ENCODE measurements around the gene SLC14A1.

The SLC14A1 gene

DNA sequence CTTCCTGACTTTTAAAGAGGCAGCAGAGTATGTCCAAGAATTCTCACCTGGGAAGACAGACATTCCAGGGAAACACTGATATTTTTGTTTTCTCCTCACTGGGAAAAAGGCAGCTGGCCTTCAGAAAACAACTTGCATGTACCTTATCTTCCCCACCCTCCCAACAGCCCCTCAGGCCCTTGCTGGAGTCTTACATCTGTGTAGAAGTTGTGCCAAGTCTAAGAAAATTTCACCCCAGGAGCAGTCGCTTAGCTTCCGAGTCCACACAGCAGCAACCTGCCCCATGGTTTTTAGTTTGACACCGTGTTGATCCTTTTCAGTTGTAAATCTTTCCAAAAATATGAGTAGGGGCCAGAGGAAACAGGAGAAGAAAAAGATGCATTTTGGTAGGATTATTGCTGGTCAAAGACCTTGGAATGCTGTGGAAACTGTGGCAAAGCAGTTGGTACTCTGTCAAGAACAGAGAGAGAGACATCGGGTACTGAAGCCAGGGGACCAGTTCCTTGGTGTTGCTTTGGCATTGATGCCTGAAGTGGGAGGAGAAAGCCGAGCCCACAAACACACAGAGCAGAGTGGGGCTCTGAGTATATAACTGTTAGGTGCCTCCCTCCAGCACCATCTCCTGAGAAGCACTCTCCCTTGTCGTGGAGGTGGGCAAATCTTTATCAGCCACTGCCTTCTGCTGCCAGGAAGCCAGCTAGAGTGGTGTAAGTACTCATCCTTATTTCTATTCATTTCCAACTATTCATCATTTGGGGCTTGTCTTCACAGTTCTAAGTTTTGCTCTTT, at the start of gene SLC14A1:
SLC14A1 (plus strand) TSS at position 615 of the 789 bp plus-strand sequence. CDS start 6,140 bp downstream, outside the sequence.
- Histone ChIP-seq H3K9me3 (ENCODE audit: control insufficient read depth, insufficient read depth, low read length) (no peaks in the 10 kb centered on the region), H3K9ac (ENCODE audit: low read depth, low read length) (no peak within 1 kb of the TSS), H3K36me3 (ENCODE audit: control insufficient read depth, insufficient read depth, low read length) (no peaks in the 10 kb centered on the region), H3K4me3 (ENCODE audit: low read depth, low read length) (no peak within 1 kb of the TSS), H3K4me1 (ENCODE audit: control insufficient read depth, insufficient read depth, low read length) (no peaks in the 10 kb centered on the region), H3K27me3 (ENCODE audit: control insufficient read depth, insufficient read depth, low read length) (no peaks in the 10 kb centered on the region)

DNA sequence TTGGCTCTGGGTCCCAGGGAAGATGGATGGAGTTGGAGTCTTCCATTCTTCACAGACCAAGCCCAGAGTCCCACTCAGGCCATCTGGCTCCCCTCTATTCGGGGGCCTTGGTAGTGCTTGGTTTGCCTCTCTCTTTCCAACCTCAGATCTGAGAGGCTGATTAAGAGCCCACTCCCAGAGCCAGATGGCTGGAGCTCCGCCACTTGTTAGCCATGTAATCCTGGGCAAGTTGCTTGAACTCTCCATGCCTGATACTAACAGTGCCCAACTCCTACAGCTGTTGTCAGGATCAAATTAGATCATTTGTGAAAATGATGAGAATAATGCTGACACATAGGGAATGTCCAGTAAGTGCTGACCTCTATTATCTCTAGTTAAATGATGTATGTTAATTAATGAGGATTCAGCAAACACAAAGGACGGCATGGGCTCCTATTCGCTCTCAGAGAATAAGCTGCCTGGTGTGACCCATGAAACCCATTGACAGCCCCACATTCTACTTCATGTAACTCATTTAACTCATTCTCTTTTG, 46.6 kb upstream of the SLC14A1 start:
- Histone ChIP-seq H3K36me3 (ENCODE audit: control insufficient read depth, insufficient read depth, low read length) (no peaks in the 10 kb centered on the region), H3K9ac (ENCODE audit: low read depth, low read length) (no peak overlapping the region), H3K9me3 (ENCODE audit: control insufficient read depth, insufficient read depth, low read length) (no peaks in the 10 kb centered on the region), H3K4me3 (ENCODE audit: low read depth, low read length) (no peak overlapping the region), H3K27me3 (ENCODE audit: control insufficient read depth, insufficient read depth, low read length) (no peaks in the 10 kb centered on the region), H3K4me1 (ENCODE audit: control insufficient read depth, insufficient read depth, low read length) (no peaks in the 10 kb centered on the region)

DNA sequence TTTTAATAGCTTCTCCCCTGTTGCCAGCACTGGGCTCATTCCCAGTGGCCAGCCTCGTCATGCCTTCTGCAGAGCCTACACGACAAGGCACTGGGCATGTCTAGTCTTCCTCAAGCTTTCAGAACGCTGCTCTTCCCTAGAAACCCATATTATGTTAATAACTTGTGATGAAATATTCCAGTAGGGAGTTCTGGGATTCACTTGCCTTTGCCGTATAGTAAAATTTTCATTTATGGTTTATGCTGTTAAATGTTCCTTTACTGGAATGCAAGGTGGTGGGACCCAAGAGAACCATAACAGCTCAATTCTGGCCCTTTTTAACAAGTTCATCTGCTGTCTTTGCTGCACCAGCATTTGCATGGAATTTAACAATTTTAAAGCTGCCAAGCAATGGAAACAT, 45.5 kb upstream of the SLC14A1 start:
- no peaks in the 10 kb centered on the region for H3K4me1 ChIP-seq (ENCODE audit: control insufficient read depth, insufficient read depth, low read length)
- no peaks in the 10 kb centered on the region for H3K36me3 ChIP-seq (ENCODE audit: control insufficient read depth, insufficient read depth, low read length)
- H3K9ac ChIP-seq (ENCODE audit: low read depth, low read length) = no peak overlapping the region
- no peaks in the 10 kb centered on the region for H3K9me3 ChIP-seq (ENCODE audit: control insufficient read depth, insufficient read depth, low read length)
- no peak overlapping the region for H3K4me3 ChIP-seq (ENCODE audit: low read depth, low read length)
- no peaks in the 10 kb centered on the region for H3K27me3 ChIP-seq (ENCODE audit: control insufficient read depth, insufficient read depth, low read length)

DNA sequence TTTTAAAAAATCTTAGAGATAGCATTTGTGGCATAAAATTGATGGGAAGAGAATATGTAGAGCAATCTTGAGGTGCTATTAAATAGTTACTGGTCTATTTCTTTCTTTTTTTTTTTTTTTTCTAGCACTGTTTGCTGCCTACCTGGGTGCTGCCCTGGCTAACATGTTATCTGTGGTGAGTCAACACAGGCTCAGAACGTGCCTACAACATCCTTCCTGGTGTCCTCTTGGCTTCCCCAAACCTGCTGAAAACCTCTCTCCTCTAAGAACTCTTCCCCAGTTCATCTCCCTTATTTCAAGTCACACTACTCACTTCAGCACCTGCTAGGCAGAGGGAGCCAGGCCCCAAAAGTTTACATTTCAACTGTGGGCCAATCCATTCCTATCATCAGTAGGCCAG, 45.1 kb upstream of the SLC14A1 start:
- Histone ChIP-seq H3K9me3 (ENCODE audit: control insufficient read depth, insufficient read depth, low read length) (no peaks in the 10 kb centered on the region), H3K4me1 (ENCODE audit: control insufficient read depth, insufficient read depth, low read length) (no peaks in the 10 kb centered on the region), H3K4me3 (ENCODE audit: low read depth, low read length) (no peak overlapping the region), H3K9ac (ENCODE audit: low read depth, low read length) (no peak overlapping the region), H3K36me3 (ENCODE audit: control insufficient read depth, insufficient read depth, low read length) (no peaks in the 10 kb centered on the region), H3K27me3 (ENCODE audit: control insufficient read depth, insufficient read depth, low read length) (no peaks in the 10 kb centered on the region)

DNA sequence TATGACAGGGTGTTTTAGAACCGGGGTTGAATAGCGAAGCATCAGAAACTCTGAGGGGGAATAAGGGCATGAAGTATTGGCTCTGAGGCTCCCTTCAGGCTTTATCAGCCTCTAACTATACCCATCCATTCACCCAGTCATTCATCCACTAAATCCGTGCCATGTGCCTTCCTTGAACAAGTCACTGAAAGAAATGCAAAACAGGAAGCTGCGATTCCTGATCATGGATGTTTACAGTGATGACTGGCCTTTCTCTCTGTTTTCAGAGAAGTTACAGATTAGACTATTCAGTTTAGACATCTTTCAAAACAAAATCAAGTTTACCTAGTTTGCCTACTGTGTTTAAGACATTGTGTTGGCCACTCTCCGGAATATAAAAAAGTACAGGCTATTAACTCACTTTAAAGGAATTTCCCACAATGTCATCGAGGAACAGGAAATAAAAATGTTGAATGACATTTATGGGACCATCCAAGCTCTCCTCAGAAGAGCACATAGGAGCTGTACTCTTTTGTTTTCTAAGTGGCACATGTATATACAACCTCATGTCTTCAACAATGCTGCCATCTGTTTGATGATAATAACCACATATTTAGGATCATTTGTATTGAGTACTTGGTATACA, 43.8 kb upstream of the SLC14A1 start:
- no peaks in the 10 kb centered on the region for H3K4me1 ChIP-seq (ENCODE audit: control insufficient read depth, insufficient read depth, low read length)
- H3K9ac ChIP-seq (ENCODE audit: low read depth, low read length) = no peak overlapping the region
- no peaks in the 10 kb centered on the region for H3K27me3 ChIP-seq (ENCODE audit: control insufficient read depth, insufficient read depth, low read length)
- H3K9me3 ChIP-seq (ENCODE audit: control insufficient read depth, insufficient read depth, low read length) = no peaks in the 10 kb centered on the region
- no peaks in the 10 kb centered on the region for H3K36me3 ChIP-seq (ENCODE audit: control insufficient read depth, insufficient read depth, low read length)
- no peak overlapping the region for H3K4me3 ChIP-seq (ENCODE audit: low read depth, low read length)

DNA sequence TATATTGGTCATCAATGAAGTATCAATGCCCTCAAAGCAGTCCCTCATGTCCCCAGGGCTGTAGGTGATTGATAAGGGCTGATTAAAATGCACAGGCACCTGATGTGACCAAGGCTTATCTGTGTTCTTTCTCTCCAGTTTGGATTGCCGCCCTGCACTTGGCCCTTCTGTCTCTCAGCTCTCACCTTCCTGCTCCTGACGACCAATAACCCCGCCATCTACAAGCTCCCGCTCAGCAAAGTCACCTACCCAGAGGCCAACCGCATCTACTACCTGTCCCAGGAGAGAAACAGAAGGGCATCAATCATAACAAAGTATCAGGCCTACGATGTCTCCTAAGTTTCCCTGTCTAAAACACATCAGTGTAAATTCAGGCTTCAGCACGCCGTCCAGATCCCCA, 41.8 kb upstream of the SLC14A1 start:
- Histone ChIP-seq H3K4me1 (ENCODE audit: control insufficient read depth, insufficient read depth, low read length) (peaks cover 3% of the 10 kb centered on the region), H3K9ac (ENCODE audit: low read depth, low read length) (no peak overlapping the region), H3K9me3 (ENCODE audit: control insufficient read depth, insufficient read depth, low read length) (no peaks in the 10 kb centered on the region), H3K36me3 (ENCODE audit: control insufficient read depth, insufficient read depth, low read length) (no peaks in the 10 kb centered on the region), H3K27me3 (ENCODE audit: control insufficient read depth, insufficient read depth, low read length) (no peaks in the 10 kb centered on the region), H3K4me3 (ENCODE audit: low read depth, low read length) (no peak overlapping the region)

DNA sequence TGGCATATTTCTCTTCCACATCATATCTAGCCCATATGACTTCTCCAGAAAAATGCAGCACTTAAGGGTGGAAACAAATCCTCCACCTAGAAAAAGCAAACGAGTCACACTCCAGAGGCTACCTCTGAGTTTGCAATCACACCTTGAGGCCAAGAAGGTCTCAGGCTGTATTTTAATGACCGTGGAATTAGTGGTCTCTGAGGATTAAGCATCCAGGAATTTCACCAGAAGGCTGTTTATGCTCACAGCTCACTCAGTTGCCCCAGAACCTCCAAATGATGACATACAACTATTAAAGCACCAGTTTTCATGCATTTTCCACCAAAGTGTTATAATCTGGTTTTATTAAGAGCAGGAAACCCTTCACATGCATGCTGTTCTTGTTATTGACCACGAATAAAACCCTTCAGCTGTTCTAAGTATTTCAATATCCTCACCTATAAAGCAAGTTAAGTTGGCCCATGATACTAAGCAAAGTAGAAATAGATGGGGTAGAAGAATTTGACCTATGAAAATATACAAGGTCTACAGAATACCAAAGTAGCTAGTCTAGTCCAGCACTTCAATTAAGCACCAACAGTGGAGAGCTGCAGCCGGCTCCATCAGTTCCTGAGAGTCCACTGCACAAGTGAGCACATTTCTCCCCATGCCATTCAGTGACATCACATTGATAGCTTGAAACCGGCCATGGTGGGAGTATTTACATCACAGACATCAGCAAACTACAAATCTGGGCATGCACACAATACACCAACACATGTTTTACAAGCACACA, 39.5 kb upstream of the SLC14A1 start:
- no peak overlapping the region for H3K4me3 ChIP-seq (ENCODE audit: low read depth, low read length)
- H3K36me3 ChIP-seq (ENCODE audit: control insufficient read depth, insufficient read depth, low read length) = no peaks in the 10 kb centered on the region
- no peak overlapping the region for H3K9ac ChIP-seq (ENCODE audit: low read depth, low read length)
- no peaks in the 10 kb centered on the region for H3K9me3 ChIP-seq (ENCODE audit: control insufficient read depth, insufficient read depth, low read length)
- H3K27me3 ChIP-seq (ENCODE audit: control insufficient read depth, insufficient read depth, low read length) = no peaks in the 10 kb centered on the region
- peaks cover 4% of the 10 kb centered on the region for H3K4me1 ChIP-seq (ENCODE audit: control insufficient read depth, insufficient read depth, low read length)

DNA sequence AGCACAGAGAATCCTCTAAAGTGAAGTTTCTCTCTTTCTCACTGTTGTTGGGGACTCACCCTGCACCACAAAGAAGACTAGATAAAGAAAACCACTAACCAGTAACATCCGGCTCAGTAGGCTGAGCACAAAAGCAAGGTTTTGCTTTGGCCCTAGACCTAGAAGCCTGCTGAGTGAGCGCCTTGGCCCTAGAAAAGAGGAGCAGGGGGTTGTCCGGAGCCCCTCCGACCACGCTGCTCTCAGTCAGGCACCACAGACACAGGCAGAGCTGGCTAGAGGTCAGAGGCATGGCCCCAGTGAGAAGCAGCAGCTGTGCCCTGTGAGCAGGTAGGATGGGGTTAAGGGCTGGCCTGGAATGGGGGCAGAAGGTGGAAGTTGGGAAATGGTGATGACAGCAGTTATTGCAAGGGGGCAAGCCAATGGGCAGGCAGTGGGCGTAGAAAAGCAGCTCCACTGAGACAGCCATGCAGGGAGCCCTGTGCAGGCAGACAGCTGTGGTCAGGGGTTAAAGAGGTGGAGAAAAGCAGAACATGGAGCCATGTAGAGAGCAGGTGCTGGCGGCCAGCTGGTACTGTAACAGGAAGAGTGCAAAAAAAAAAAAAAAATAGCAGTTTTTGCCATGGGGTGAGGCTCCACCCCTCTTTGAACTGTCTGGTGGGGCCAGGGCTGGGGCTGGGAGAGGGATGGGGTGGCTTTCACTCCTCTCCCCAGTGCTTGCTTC, 36.9 kb upstream of the SLC14A1 start:
- Histone ChIP-seq H3K9me3 (ENCODE audit: control insufficient read depth, insufficient read depth, low read length) (no peaks in the 10 kb centered on the region), H3K9ac (ENCODE audit: low read depth, low read length) (no peak overlapping the region), H3K36me3 (ENCODE audit: control insufficient read depth, insufficient read depth, low read length) (no peaks in the 10 kb centered on the region), H3K4me1 (ENCODE audit: control insufficient read depth, insufficient read depth, low read length) (peaks cover 6% of the 10 kb centered on the region), H3K27me3 (ENCODE audit: control insufficient read depth, insufficient read depth, low read length) (no peaks in the 10 kb centered on the region), H3K4me3 (ENCODE audit: low read depth, low read length) (no peak overlapping the region)

DNA sequence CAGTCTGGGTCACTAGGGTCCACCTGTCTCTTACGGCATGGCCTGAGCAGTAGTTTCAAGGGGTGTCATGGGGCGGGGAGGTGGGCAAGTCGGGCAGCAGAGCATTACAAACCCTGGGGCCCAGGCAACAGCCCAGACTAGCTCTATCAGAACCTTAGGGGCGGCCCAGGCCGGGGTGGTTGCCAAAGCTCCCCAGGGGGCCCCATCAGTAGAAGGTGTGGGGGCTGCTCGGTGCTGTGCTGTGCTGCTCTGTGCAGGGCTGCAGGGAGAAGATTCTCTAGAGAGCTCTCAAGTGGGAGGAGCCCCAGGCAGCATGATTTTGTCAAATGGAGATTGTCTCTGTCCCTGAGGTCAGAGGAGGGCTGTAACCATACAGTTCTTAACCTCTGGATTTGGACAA, 36.4 kb upstream of the SLC14A1 start:
- Histone ChIP-seq H3K36me3 (ENCODE audit: control insufficient read depth, insufficient read depth, low read length) (no peaks in the 10 kb centered on the region), H3K9me3 (ENCODE audit: control insufficient read depth, insufficient read depth, low read length) (no peaks in the 10 kb centered on the region), H3K4me1 (ENCODE audit: control insufficient read depth, insufficient read depth, low read length) (peaks cover 6% of the 10 kb centered on the region), H3K27me3 (ENCODE audit: control insufficient read depth, insufficient read depth, low read length) (no peaks in the 10 kb centered on the region), H3K4me3 (ENCODE audit: low read depth, low read length) (no peak overlapping the region), H3K9ac (ENCODE audit: low read depth, low read length) (no peak overlapping the region)

DNA sequence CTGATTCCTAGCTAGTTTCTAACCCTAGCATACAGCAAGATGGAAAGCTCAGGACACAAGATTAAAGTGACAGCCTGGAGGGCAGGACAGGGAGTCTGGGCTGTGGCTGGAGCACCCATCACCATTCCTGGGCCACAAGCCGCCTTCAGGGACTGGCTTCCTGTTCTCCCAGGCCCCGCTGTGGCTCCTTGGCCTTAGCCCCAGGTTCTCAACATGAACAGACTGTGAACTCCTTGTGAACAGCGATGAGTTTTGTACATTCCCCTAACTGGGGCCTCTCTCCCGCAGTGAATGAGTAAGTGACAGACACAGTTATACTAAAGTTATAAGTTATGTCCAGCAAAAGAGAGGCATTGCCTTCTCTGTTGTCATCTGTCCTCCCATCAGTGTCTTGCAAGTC, 35.9 kb upstream of the SLC14A1 start:
- H3K27me3 ChIP-seq (ENCODE audit: control insufficient read depth, insufficient read depth, low read length) = no peaks in the 10 kb centered on the region
- no peaks in the 10 kb centered on the region for H3K9me3 ChIP-seq (ENCODE audit: control insufficient read depth, insufficient read depth, low read length)
- peaks cover 6% of the 10 kb centered on the region for H3K4me1 ChIP-seq (ENCODE audit: control insufficient read depth, insufficient read depth, low read length)
- no peaks in the 10 kb centered on the region for H3K36me3 ChIP-seq (ENCODE audit: control insufficient read depth, insufficient read depth, low read length)
- H3K4me3 ChIP-seq (ENCODE audit: low read depth, low read length) = no peak overlapping the region
- H3K9ac ChIP-seq (ENCODE audit: low read depth, low read length) = no peak overlapping the region

DNA sequence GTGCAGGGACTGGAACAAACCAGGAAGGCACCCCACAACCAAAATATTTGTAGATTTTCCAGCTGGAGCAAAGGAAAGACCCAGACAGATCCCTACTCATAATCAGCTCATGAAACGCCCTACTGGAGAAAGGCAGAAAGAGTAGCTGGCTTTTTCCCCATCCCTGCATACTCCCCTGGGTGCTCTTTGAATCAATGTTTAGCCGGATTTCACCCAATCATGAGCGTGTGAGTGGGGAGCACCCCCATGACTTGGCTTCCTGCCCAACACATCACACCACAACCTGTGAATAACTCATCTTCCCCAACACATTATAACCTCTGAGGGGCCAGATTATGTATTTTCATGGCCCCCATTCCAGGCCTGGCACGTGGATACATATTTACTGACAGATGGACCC, 35.1 kb upstream of the SLC14A1 start:
- peaks cover 6% of the 10 kb centered on the region for H3K4me1 ChIP-seq (ENCODE audit: control insufficient read depth, insufficient read depth, low read length)
- H3K36me3 ChIP-seq (ENCODE audit: control insufficient read depth, insufficient read depth, low read length) = no peaks in the 10 kb centered on the region
- H3K9me3 ChIP-seq (ENCODE audit: control insufficient read depth, insufficient read depth, low read length) = no peaks in the 10 kb centered on the region
- H3K27me3 ChIP-seq (ENCODE audit: control insufficient read depth, insufficient read depth, low read length) = no peaks in the 10 kb centered on the region
- no peak overlapping the region for H3K9ac ChIP-seq (ENCODE audit: low read depth, low read length)
- H3K4me3 ChIP-seq (ENCODE audit: low read depth, low read length) = no peak overlapping the region

Data from iPS-15b (cell line).